ENCODE data around the gene TRPM7. TPM values are rescaled to one million over a fixed set of nuclear protein-coding genes. Genes with fewer than 3 reads are reported as not detected.

The TRPM7 gene
- total and polyA plus RNA-seq, 2 of the 13 experiments (the other 11 are each of a cell fraction or from before 2014, with no cell fraction given) = 11.0 to 36.0 TPM

- TF ChIP-seq ZSCAN25 (CRISPR knock-in tag; IDR thresholded peaks at IDR 0.05) = peak; percentile 90
- TF ChIP-seq ZNF3 (CRISPR knock-in tag; IDR thresholded peaks at IDR 0.05) = no peak
- 0 out of 2 replicates have a peak, but pooled peaks have one; percentile 74 for TF ChIP-seq REL (CRISPR knock-in tag; conservative IDR thresholded peaks at IDR 0.05)
- TF ChIP-seq JUN (CRISPR knock-in tag; IDR thresholded peaks at IDR 0.05) = no peak
- TF ChIP-seq SRSF4 (IDR thresholded peaks at IDR 0.05; ENCODE audit: low read depth, low read length, poor library complexity, severe bottlenecking) = no peak
- TF ChIP-seq RCOR2 (CRISPR knock-in tag; IDR thresholded peaks at IDR 0.05) = no peak
- TF ChIP-seq ZNF780A (CRISPR knock-in tag; IDR thresholded peaks at IDR 0.05) = no peak
- peak; percentile 82 for TF ChIP-seq SP4 (CRISPR knock-in tag; IDR thresholded peaks at IDR 0.05)
- peak; percentile 89; the same call in 1 of the 2 replicates for TF ChIP-seq ZNF773 (CRISPR knock-in tag; IDR thresholded peaks at IDR 0.05; ENCODE audit: borderline replicate concordance)
- TF ChIP-seq, protein P1, sequence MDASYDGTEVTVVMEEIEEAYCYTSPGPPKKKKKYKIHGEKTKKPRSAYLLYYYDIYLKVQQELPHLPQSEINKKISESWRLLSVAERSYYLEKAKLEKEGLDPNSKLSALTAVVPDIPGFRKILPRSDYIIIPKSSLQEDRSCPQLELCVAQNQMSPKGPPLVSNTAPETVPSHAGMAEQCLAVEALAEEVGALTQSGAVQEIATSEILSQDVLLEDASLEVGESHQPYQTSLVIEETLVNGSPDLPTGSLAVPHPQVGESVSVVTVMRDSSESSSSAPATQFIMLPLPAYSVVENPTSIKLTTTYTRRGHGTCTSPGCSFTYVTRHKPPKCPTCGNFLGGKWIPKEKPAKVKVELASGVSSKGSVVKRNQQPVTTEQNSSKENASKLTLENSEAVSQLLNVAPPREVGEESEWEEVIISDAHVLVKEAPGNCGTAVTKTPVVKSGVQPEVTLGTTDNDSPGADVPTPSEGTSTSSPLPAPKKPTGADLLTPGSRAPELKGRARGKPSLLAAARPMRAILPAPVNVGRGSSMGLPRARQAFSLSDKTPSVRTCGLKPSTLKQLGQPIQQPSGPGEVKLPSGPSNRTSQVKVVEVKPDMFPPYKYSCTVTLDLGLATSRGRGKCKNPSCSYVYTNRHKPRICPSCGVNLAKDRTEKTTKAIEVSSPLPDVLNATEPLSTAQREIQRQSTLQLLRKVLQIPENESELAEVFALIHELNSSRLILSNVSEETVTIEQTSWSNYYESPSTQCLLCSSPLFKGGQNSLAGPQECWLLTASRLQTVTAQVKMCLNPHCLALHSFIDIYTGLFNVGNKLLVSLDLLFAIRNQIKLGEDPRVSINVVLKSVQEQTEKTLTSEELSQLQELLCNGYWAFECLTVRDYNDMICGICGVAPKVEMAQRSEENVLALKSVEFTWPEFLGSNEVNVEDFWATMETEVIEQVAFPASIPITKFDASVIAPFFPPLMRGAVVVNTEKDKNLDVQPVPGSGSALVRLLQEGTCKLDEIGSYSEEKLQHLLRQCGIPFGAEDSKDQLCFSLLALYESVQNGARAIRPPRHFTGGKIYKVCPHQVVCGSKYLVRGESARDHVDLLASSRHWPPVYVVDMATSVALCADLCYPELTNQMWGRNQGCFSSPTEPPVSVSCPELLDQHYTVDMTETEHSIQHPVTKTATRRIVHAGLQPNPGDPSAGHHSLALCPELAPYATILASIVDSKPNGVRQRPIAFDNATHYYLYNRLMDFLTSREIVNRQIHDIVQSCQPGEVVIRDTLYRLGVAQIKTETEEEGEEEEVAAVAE (CRISPR knock-in tag; IDR thresholded peaks at IDR 0.05; ENCODE audit: borderline replicate concordance) = no peak; the same call in 1 of the 2 replicates
- TF ChIP-seq, protein P2, sequence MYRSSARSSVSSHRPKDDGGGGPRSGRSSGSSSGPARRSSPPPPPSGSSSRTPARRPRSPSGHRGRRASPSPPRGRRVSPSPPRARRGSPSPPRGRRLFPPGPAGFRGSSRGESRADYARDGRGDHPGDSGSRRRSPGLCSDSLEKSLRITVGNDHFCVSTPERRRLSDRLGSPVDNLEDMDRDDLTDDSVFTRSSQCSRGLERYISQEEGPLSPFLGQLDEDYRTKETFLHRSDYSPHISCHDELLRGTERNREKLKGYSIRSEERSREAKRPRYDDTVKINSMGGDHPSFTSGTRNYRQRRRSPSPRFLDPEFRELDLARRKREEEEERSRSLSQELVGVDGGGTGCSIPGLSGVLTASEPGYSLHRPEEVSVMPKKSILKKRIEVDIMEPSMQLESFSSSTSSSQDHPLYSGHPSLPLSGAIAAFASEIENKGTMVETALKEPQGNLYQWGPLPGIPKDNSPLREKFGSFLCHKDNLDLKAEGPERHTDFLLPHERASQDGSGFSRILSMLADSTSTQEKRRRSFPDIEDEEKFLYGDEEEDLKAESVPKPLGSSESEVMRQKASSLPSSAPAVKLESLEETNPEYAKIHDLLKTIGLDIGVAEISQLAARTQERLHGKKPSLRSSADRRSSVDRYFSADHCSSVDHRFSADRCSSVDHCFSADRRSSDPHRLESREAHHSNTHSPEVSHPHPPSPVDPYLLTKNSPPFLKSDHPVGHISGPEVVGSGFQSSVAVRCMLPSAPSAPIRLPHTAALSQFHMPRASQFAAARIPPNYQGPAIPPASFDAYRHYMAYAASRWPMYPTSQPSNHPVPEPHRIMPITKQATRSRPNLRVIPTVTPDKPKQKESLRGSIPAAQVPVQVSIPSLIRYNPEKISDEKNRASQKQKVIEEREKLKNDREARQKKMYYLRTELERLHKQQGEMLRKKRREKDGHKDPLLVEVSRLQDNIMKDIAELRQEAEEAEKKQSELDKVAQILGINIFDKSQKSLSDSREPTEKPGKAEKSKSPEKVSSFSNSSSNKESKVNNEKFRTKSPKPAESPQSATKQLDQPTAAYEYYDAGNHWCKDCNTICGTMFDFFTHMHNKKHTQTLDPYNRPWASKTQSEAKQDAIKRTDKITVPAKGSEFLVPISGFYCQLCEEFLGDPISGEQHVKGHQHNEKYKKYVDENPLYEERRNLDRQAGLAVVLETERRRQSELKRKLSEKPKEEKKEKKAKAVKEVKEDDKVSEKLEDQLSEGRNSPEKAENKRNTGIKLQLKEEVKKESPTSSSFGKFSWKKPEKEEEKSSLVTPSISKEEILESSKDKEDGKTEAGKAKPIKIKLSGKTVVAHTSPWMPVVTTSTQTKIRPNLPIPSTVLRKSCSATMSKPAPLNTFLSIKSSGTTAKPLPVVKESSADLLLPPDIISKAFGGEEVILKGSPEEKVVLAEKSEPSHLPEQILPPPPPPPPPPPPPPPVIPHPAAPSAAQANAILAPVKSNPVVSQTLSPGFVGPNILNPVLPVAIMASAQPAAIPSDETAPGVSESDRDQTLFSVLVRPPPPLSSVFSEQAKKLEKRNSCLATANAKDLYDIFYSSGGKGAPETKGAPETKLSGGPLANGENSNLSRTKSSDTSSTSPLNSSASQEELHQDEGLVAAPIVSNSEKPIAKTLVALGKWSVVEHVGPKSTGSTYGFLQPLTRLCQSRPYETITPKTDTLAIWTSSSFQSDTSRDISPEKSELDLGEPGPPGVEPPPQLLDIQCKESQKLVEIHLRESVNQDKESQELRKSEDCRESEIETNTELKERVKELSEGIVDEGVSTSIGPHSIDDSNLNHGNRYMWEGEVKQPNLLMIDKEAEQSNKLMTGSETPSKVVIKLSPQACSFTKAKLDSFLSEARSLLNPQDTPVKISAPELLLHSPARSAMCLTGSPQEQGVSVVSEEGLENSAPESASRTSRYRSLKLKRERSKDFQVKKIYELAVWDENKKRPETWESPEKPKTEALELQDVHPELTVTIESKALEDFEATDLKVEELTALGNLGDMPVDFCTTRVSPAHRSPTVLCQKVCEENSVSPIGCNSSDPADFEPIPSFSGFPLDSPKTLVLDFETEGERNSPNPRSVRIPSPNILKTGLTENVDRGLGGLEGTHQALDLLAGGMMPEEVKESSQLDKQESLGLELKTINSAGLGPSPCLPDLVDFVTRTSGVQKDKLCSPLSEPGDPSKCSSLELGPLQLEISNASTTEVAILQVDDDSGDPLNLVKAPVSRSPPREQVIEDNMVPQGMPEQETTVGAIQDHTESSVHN (CRISPR knock-in tag; IDR thresholded peaks at IDR 0.05) = no peak; the same call in 1 of the 2 replicates
- TF ChIP-seq ZNF615 (CRISPR knock-in tag; IDR thresholded peaks at IDR 0.05; ENCODE audit: borderline replicate concordance) = no peak
- TF ChIP-seq ZSCAN22 (CRISPR knock-in tag; IDR thresholded peaks at IDR 0.05) = no peak
- TF ChIP-seq, protein P3, sequence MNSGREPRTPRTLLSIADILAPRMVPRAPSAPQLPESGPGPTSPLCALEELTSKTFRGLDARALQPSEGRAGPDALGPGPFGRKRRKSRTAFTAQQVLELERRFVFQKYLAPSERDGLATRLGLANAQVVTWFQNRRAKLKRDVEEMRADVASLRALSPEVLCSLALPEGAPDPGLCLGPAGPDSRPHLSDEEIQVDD (CRISPR knock-in tag; IDR thresholded peaks at IDR 0.05; ENCODE audit: borderline replicate concordance) = peak; percentile 76; the same call in 1 of the 2 replicates
- peak; percentile 75; the same call in 1 of the 2 replicates for TF ChIP-seq YEATS2 (CRISPR knock-in tag; IDR thresholded peaks at IDR 0.05; ENCODE audit: borderline replicate concordance)
- peak; percentile 79; the same call in 1 of the 2 replicates for TF ChIP-seq ERF (CRISPR knock-in tag; IDR thresholded peaks at IDR 0.05)
Observed at GRCh38 chr15:50686469-50687301, at the start of gene TRPM7 (continued).
